AG09309 (cell line): ENCODE results near the gene DCP2.
A peak's percentile ranks its signal among the peaks of the same experiment; 100 is the strongest.

Experiments used
- DNase-seq: peaks from one replicate; pipeline ENCODE4 v3.0.0-alpha.2; 2010; ENCODE audit warnings: low read depth
- H3K4me3 ChIP-seq: 2 replicates; pipeline ENCODE4 v1.5.1; 2011; ENCODE audit warnings: mild to moderate bottlenecking, low read depth, low read length, moderate library complexity; ENCODE audit not compliant: control insufficient read depth
- TF ChIP-seq, protein P1 (sequence below): IDR thresholded peaks from 2 replicates; pipeline ENCODE4 v1.5.1; 2011; ENCODE audit warnings: mild to moderate bottlenecking, low read depth, low read length, inconsistent platforms; ENCODE audit not compliant: insufficient read depth, control insufficient read depth; ENCODE audit errors: missing control alignments

Gene DCP2

DNA sequence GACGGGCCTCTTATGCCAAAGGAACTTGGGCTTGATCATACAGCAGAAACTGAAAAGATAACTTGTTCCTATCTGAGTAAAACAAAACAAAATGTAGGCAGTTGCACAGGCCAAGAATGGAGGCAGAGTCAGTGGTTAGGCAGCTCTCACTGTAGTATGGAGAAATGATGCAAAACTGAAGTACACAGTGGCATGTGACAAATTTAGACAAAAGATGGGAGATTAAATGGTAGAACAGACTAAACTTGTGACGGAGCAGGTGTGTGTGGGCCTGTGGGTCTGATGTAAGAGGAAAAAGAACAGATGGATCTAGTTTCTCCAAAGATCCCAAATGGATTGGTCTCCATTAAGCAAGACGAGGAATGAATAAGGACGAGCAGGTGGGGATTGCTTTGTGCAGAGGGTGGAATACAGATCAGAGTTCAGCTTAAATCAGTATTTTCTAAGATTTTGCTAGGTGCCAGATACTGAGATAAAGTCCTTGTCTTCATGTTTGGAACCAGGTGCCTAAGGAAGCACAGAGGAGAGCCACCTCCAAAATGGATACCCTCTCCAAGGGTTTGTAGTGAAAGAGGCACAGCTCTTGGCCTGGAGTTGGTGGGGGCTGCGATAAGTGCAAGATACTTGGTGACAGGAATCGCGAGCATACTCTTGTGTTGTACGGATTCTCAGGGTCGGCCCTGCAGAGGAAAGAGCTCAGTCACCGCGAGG, 722 bp upstream of the DCP2 start:
- TF ChIP-seq, protein P1, sequence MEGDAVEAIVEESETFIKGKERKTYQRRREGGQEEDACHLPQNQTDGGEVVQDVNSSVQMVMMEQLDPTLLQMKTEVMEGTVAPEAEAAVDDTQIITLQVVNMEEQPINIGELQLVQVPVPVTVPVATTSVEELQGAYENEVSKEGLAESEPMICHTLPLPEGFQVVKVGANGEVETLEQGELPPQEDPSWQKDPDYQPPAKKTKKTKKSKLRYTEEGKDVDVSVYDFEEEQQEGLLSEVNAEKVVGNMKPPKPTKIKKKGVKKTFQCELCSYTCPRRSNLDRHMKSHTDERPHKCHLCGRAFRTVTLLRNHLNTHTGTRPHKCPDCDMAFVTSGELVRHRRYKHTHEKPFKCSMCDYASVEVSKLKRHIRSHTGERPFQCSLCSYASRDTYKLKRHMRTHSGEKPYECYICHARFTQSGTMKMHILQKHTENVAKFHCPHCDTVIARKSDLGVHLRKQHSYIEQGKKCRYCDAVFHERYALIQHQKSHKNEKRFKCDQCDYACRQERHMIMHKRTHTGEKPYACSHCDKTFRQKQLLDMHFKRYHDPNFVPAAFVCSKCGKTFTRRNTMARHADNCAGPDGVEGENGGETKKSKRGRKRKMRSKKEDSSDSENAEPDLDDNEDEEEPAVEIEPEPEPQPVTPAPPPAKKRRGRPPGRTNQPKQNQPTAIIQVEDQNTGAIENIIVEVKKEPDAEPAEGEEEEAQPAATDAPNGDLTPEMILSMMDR: no peak
- no peak for DNase-seq
- peak overlapping the region; percentile 97 for H3K4me3 ChIP-seq

- no peak for DNase-seq
Observed at GRCh38 chr5:112977440-112977861, 853 bp downstream of the DCP2 start.

DNA sequence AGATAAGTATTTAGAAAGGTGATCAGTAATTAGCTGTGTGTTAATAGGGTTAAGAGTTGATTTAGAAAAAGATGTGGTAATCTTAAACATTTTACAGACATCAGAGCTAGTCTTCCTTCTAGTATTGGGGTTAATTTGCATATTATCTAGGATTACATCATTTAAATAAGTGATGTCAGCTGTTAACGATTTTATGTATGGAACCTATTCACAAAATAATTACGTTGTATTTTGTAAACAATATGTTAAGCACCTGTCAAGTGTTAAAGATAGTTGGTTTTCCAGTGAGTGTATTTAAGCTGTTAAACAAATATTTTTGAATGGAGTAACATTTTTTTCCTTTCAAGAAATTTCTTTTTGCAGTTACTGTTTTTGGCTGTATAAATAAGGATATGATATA, 2.2 kb downstream of the DCP2 start:
- TF ChIP-seq, protein P1: no peak
- H3K4me3 ChIP-seq: no peak overlapping the region
- DNase-seq: no peak

More at GRCh38 chr5:112977440-112977861, 853 bp downstream of the DCP2 start:
- H3K4me3 ChIP-seq: peak overlapping the region; percentile 97
- TF ChIP-seq, protein P1: no peak

DNA sequence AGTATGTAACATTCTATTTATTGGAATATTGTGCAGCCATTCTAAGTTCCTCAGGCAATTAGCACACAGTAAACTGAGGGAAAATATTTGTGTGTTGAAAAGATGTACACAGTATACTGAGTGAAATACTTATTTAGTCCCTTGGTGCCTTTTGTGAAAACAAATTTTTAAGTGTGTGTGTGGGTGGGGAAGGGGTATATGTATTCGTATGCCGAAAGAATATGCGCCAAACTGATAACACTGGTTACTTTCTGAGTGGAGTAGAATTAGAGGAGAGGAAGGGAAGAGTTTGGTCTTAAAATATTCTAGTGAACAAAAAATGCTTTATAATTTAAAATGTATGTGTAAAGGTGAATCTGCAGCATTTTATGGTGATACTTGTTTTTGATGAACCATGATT, 3.1 kb downstream of the DCP2 start:
- no peak overlapping the region for H3K4me3 ChIP-seq
- no peak for DNase-seq
- TF ChIP-seq, protein P1: no peak

GRCh38 chr5:112983363-112983762, 6.8 kb downstream of the DCP2 start:
- DNase-seq: no peak
- H3K4me3 ChIP-seq: no peak overlapping the region
- TF ChIP-seq, protein P1: no peak

- TF ChIP-seq, protein P1: no peak
- no peak overlapping the region for H3K4me3 ChIP-seq
- no peak for DNase-seq
Observed at GRCh38 chr5:112986224-112986623, 9.6 kb downstream of the DCP2 start.
